OCI-LY1 (cell line): ENCODE measurements around the gene RPRD1A.

ENCODE experiments used
- H2AFZ ChIP-seq: fragments of 200-600 bp; sonication (generic), shearing (Covaris generic); 2 replicates; pipeline ENCODE4 v1.6.0; 2014; ENCODE audit warnings: antibody characterized with exemption, mild to moderate bottlenecking, low read length
- H3F3A ChIP-seq: fragments of 200-600 bp; sonication (generic), shearing (Covaris generic); 2 replicates; pipeline ENCODE4 v1.6.0; 2014; ENCODE audit warnings: mild to moderate bottlenecking, antibody characterized with exemption, low read length, moderate library complexity; ENCODE audit not compliant: insufficient read depth
- H3K27ac ChIP-seq: fragments of 200-600 bp; sonication (generic); 2 replicates; pipeline ENCODE4 v1.5.1; 2014; ENCODE audit warnings: low read length, mixed run types, mild to moderate bottlenecking, low read depth; ENCODE audit not compliant: poor library complexity, severe bottlenecking
- H3K27me3 ChIP-seq: fragments of 200-600 bp; sonication (generic); 2 replicates; pipeline ENCODE4 v1.6.0; 2014; ENCODE audit warnings: antibody characterized with exemption, mild to moderate bottlenecking, low read length, moderate library complexity; ENCODE audit not compliant: insufficient read depth
- H3K36me3 ChIP-seq: fragments of 200-600 bp; sonication (generic); 2 replicates; pipeline ENCODE4 v1.6.1; 2014; ENCODE audit warnings: mild to moderate bottlenecking, antibody characterized with exemption, low read length, moderate library complexity, mixed read lengths; ENCODE audit not compliant: insufficient read depth
- H3K4me1 ChIP-seq: fragments of 200-600 bp; sonication (generic); 2 replicates; pipeline ENCODE4 v1.5.1; 2014; ENCODE audit warnings: mild to moderate bottlenecking, low read length, moderate library complexity; ENCODE audit not compliant: insufficient read depth, severe bottlenecking
- H3K4me2 ChIP-seq: fragments of 200-600 bp; sonication (generic), shearing (Covaris generic); 2 replicates; pipeline ENCODE4 v1.6.1; 2014; ENCODE audit warnings: low read length
- H3K4me3 ChIP-seq: fragments of 200-600 bp; sonication (generic); 2 replicates; pipeline ENCODE4 v1.5.1; 2014; ENCODE audit warnings: low read length, low read depth, mild to moderate bottlenecking, mixed read lengths; ENCODE audit not compliant: poor library complexity, severe bottlenecking
- H3K79me2 ChIP-seq: fragments of 200-600 bp; shearing (Covaris generic); 2 replicates; pipeline ENCODE4 v1.6.1; 2016; ENCODE audit warnings: mixed run types, low read length, mixed read lengths; ENCODE audit not compliant: insufficient read depth
- H3K9ac ChIP-seq: fragments of 200-600 bp; sonication (generic), shearing (Covaris generic); 2 replicates; pipeline ENCODE4 v1.6.1; 2014; ENCODE audit warnings: mild to moderate bottlenecking, low read length, mixed read lengths
- H3K9me2 ChIP-seq: fragments of 200-600 bp; sonication (generic), shearing (Covaris generic); 2 replicates; pipeline ENCODE4 v1.6.1; 2014; ENCODE audit warnings: low read depth, mild to moderate bottlenecking, low read length, mixed read lengths
- H3K9me3 ChIP-seq: fragments of 200-600 bp; shearing (Covaris generic); 2 replicates; pipeline ENCODE4 v1.6.1; 2014; ENCODE audit warnings: low read length, mixed read lengths
- H4K20me1 ChIP-seq: fragments of 200-600 bp; sonication (generic), shearing (Covaris generic); 2 replicates; pipeline ENCODE4 v1.6.0; 2016; ENCODE audit warnings: mild to moderate bottlenecking, low read length; ENCODE audit not compliant: insufficient read depth
- EZH2 ChIP-seq: fragments of 200-600 bp; sonication (generic), shearing (Covaris generic); IDR thresholded peaks from 2 replicates; pipeline ENCODE4 v1.8.0; 2017; ENCODE audit warnings: borderline replicate concordance, mixed run types, mild to moderate bottlenecking, antibody characterized with exemption, low read length, moderate library complexity, mixed read lengths
- TF ChIP-seq, protein P1 (sequence below): fragments of 200-600 bp; sonication (generic), shearing (Covaris generic); IDR thresholded peaks from 2 replicates; pipeline ENCODE4 v1.5.1; 2017; ENCODE audit warnings: mild to moderate bottlenecking, antibody characterized with exemption, low read length, moderate library complexity, mixed read lengths

Gene RPRD1A

DNA sequence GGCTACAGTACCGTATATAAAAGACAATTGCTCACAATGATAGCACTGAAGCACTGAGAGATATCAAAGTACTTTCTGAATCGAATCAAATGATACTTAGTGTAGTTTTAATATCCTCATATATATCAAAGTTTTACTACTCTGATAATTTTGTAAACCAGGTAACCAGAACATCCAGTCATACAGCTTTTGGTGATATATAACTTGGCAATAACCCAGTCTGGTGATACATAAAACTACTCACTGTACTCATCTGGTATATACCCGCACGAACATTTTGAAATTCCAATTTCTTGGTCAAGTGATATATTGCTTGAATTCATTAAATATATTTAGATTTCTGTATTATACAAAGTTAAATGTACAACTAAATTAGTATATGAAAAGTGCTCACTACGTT lies 41.2 kb upstream of the RPRD1A start:
- Histone ChIP-seq H3K9me2 (no peaks in the 10 kb centered on the region), H3K4me1 (no peaks in the 10 kb centered on the region), H3K79me2 (no peaks in the 10 kb centered on the region), H3K36me3 (peaks cover 39% of the 10 kb centered on the region), H3K27me3 (no peaks in the 10 kb centered on the region), H3F3A (no peaks in the 10 kb centered on the region), H3K4me2 (no peak overlapping the region), H3K4me3 (no peak overlapping the region), H3K9ac (no peak overlapping the region), H4K20me1 (no peaks in the 10 kb centered on the region), H3K9me3 (no peaks in the 10 kb centered on the region), H2AFZ (no peak overlapping the region), H3K27ac (no peak overlapping the region)
- TF ChIP-seq EZH2 = no peak
- TF ChIP-seq, protein P1, sequence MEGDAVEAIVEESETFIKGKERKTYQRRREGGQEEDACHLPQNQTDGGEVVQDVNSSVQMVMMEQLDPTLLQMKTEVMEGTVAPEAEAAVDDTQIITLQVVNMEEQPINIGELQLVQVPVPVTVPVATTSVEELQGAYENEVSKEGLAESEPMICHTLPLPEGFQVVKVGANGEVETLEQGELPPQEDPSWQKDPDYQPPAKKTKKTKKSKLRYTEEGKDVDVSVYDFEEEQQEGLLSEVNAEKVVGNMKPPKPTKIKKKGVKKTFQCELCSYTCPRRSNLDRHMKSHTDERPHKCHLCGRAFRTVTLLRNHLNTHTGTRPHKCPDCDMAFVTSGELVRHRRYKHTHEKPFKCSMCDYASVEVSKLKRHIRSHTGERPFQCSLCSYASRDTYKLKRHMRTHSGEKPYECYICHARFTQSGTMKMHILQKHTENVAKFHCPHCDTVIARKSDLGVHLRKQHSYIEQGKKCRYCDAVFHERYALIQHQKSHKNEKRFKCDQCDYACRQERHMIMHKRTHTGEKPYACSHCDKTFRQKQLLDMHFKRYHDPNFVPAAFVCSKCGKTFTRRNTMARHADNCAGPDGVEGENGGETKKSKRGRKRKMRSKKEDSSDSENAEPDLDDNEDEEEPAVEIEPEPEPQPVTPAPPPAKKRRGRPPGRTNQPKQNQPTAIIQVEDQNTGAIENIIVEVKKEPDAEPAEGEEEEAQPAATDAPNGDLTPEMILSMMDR = no peak

DNA sequence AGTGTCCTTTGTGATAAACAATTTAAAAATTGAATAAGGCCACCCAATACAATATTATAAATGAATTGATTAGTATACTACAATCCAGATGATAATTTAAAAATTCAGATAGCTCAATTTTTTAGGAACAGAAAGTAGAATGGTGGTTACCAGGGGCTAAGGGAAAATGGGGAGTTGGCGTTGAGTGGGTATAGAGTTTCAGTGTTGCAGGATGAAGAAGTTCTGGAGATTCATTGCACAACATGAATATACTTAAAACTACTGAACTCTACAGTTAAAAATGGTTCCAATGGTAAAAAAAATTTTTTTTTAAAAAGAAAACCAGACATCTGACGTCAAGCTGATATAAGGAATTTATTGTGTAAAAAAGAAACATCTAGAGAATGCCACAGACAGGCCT lies 40.8 kb upstream of the RPRD1A start:
- Histone ChIP-seq H3K9me3 (no peaks in the 10 kb centered on the region), H3K27ac (no peak overlapping the region), H3F3A (no peaks in the 10 kb centered on the region), H3K4me1 (no peaks in the 10 kb centered on the region), H3K36me3 (peaks cover 36% of the 10 kb centered on the region), H3K9ac (no peak overlapping the region), H2AFZ (no peak overlapping the region), H3K4me3 (no peak overlapping the region), H3K9me2 (no peaks in the 10 kb centered on the region), H3K27me3 (no peaks in the 10 kb centered on the region), H3K4me2 (no peak overlapping the region), H4K20me1 (no peaks in the 10 kb centered on the region), H3K79me2 (no peaks in the 10 kb centered on the region)
- TF ChIP-seq, protein P1 = no peak
- TF ChIP-seq EZH2 = no peak

DNA sequence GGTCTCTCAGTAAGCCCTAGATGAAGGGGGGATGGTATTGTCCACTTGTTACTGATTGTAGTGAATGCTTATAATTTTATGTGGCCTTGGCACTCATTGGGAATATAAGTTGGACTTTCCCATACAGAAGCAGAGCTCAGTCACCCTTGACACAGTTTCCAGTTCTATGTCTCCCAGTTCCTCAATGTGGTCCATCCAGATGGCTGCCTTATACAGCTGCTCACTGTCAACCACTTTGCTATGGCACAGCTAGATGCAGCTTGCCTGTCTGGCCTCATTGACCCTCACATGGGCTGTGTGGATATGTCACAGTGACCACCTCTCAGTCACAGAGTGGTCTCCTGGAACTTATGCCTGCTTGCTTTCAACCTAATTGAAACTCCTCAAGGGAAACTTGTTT lies 40.1 kb upstream of the RPRD1A start:
- Histone ChIP-seq H2AFZ (no peak overlapping the region), H3K9me2 (no peaks in the 10 kb centered on the region), H3K36me3 (peaks cover 29% of the 10 kb centered on the region), H3K9ac (no peak overlapping the region), H3K79me2 (no peaks in the 10 kb centered on the region), H3K4me3 (no peak overlapping the region), H3K27me3 (no peaks in the 10 kb centered on the region), H3K9me3 (no peaks in the 10 kb centered on the region), H3K4me2 (no peak overlapping the region), H3F3A (no peaks in the 10 kb centered on the region), H4K20me1 (no peaks in the 10 kb centered on the region), H3K4me1 (no peaks in the 10 kb centered on the region), H3K27ac (no peak overlapping the region)
- TF ChIP-seq, protein P1 = no peak
- no peak for TF ChIP-seq EZH2
